Fibroblast of pulmonary artery (primary cell): ENCODE measurements around the gene CHAC1.
A peak's percentile ranks its signal among the peaks of the same experiment; 100 is the strongest.

Experiments
- DNase-seq: peaks from one replicate; pipeline ENCODE4 v3.0.0-alpha.2; 2010; ENCODE audit warnings: low read depth
- H3K4me3 ChIP-seq: replicated peaks from 2 replicates; pipeline ENCODE4 v1.5.1; 2011; ENCODE audit warnings: low read depth, mild to moderate bottlenecking, control low read depth, low read length, moderate library complexity
- TF ChIP-seq, protein P1 (sequence below): IDR thresholded peaks from 2 replicates; pipeline ENCODE4 v1.5.1; 2011; ENCODE audit warnings: mild to moderate bottlenecking, control low read depth, low read length, inconsistent platforms; ENCODE audit errors: missing control alignments

Gene CHAC1

DNA sequence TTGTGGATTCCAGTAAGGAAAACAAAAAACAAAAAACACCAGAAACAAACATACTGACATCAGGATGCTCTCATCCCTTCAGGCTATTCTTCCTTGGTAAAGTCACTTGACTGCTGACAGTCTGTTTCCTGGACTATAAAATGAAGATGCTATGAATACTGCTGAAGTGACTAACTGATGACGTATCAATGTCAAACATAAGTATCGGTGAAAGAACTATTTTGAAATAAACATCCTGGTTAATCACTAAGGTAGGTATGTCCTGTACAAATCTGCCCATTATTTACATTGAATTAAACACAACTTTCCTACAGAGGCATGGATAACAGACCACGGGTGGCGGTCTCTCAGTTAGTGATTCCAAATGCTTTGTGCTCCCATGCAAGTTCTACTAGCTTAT is 45.9 kb downstream of the CHAC1 start:
- no peak overlapping the region for H3K4me3 ChIP-seq
- TF ChIP-seq, protein P1, sequence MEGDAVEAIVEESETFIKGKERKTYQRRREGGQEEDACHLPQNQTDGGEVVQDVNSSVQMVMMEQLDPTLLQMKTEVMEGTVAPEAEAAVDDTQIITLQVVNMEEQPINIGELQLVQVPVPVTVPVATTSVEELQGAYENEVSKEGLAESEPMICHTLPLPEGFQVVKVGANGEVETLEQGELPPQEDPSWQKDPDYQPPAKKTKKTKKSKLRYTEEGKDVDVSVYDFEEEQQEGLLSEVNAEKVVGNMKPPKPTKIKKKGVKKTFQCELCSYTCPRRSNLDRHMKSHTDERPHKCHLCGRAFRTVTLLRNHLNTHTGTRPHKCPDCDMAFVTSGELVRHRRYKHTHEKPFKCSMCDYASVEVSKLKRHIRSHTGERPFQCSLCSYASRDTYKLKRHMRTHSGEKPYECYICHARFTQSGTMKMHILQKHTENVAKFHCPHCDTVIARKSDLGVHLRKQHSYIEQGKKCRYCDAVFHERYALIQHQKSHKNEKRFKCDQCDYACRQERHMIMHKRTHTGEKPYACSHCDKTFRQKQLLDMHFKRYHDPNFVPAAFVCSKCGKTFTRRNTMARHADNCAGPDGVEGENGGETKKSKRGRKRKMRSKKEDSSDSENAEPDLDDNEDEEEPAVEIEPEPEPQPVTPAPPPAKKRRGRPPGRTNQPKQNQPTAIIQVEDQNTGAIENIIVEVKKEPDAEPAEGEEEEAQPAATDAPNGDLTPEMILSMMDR, result no peak
- peak; percentile 29 for DNase-seq

- TF ChIP-seq, protein P1, result no peak
- no peak overlapping the region for H3K4me3 ChIP-seq
- no peak for DNase-seq
Measured at GRCh38 chr15:41001524-41002214, 48.4 kb downstream of the CHAC1 start.

GRCh38 chr15:41004490-41004889 is 51.2 kb downstream of the CHAC1 start:
- no peak for DNase-seq
- TF ChIP-seq, protein P1, result no peak
- no peak overlapping the region for H3K4me3 ChIP-seq
